Neural cell (in vitro differentiated cells): ENCODE data around the gene SLC25A18. TPM values are rescaled to one million over a fixed set of nuclear protein-coding genes. Genes with fewer than 3 reads are reported as not detected.

Source experiments
- H2AFZ ChIP-seq: fragments of 200-600, 300-800 bp; sonication (generic), shearing (Covaris generic); 2 replicates; pipeline ENCODE4 v1.6.0; 2014; ENCODE audit warnings: low read depth, mild to moderate bottlenecking, antibody characterized with exemption, low read length, moderate library complexity
- H3F3A ChIP-seq: fragments of 200-600 bp; shearing (Covaris generic); 2 replicates; pipeline ENCODE4 v1.6.1; 2016; ENCODE audit warnings: mild to moderate bottlenecking, moderate library complexity, mixed read lengths, antibody characterized with exemption, low read length; ENCODE audit not compliant: insufficient read depth, poor library complexity, severe bottlenecking
- H3K27ac ChIP-seq: fragments of 200-600, 300-800 bp; sonication (generic), shearing (Covaris generic); 2 replicates; pipeline ENCODE4 v1.5.1; 2014; ENCODE audit warnings: mild to moderate bottlenecking, low read length, moderate library complexity
- H3K27me3 ChIP-seq: fragments of 300-800, 200-600 bp; sonication (generic), shearing (Covaris generic); 2 replicates; pipeline ENCODE4 v1.6.0; 2014; ENCODE audit warnings: mild to moderate bottlenecking, low read depth, low read length, moderate library complexity; ENCODE audit not compliant: insufficient read depth
- H3K36me3 ChIP-seq: fragments of 300-800, 200-600 bp; sonication (generic), shearing (Covaris generic); 2 replicates; pipeline ENCODE4 v1.5.1; 2014; ENCODE audit warnings: mild to moderate bottlenecking, antibody characterized with exemption, low read length, moderate library complexity; ENCODE audit not compliant: insufficient read depth
- H3K4me2 ChIP-seq: fragments of 300-800, 200-600 bp; sonication (generic), shearing (Covaris generic); 2 replicates; pipeline ENCODE4 v1.6.0; 2014; ENCODE audit warnings: mild to moderate bottlenecking, low read length
- H3K4me3 ChIP-seq: fragments of 300-800, 200-600 bp; sonication (generic), shearing (Covaris generic); 2 replicates; pipeline ENCODE4 v1.5.1; 2014; ENCODE audit warnings: mild to moderate bottlenecking, low read length, moderate library complexity
- H3K79me2 ChIP-seq: fragments of 200-600 bp; shearing (Covaris generic); replicated peaks from 2 replicates; pipeline ENCODE4 v1.6.0; 2014; ENCODE audit warnings: mild to moderate bottlenecking, low read length, moderate library complexity; ENCODE audit not compliant: insufficient read depth
- H3K9ac ChIP-seq: fragments of 300-800, 200-600 bp; sonication (generic), shearing (Covaris generic); 2 replicates; pipeline ENCODE4 v1.6.1; 2016; ENCODE audit warnings: mild to moderate bottlenecking, low read length, mixed read lengths
- H3K9me2 ChIP-seq: fragments of 200-600 bp; shearing (Covaris generic); 2 replicates; pipeline ENCODE4 v1.6.1; 2016; ENCODE audit warnings: mild to moderate bottlenecking, low read length, mixed read lengths; ENCODE audit not compliant: insufficient read depth
- H3K9me3 ChIP-seq: fragments of 200-600, 300-800 bp; sonication (generic), shearing (Covaris generic); 2 replicates; pipeline ENCODE4 v1.6.1; 2016; ENCODE audit warnings: mild to moderate bottlenecking, mixed run types, low read length, moderate library complexity, mixed read lengths
- H4K20me1 ChIP-seq: fragments of 200-600 bp; shearing (Covaris generic); 2 replicates; pipeline ENCODE4 v1.6.1; 2016; ENCODE audit warnings: mild to moderate bottlenecking, mixed run types; ENCODE audit not compliant: insufficient read depth
- EP300 ChIP-seq: fragments of 450-650 bp; conservative IDR thresholded peaks from 2 replicates; pipeline ENCODE4 v1.6.1; 2014; ENCODE audit warnings: antibody characterized with exemption, mild to moderate bottlenecking, moderate library complexity; ENCODE audit not compliant: poor library complexity, severe bottlenecking
- EZH2 ChIP-seq: fragments of 200-600, 300-800 bp; shearing (Covaris generic), sonication (generic); IDR thresholded peaks from 2 replicates; pipeline ENCODE4 v1.6.1; 2014; ENCODE audit warnings: antibody characterized with exemption, low read length, borderline replicate concordance, mild to moderate bottlenecking; ENCODE audit not compliant: insufficient read depth, poor library complexity, severe bottlenecking
- MXI1 ChIP-seq: fragments of 450-650 bp; conservative IDR thresholded peaks from 2 replicates; pipeline ENCODE4 v1.6.1; 2014; ENCODE audit warnings: antibody characterized with exemption, mild to moderate bottlenecking; ENCODE audit not compliant: poor library complexity, severe bottlenecking
- POLR2AphosphoS5 ChIP-seq: IDR thresholded peaks from 2 replicates; pipeline ENCODE4 v1.6.1; 2012
- RAD21 ChIP-seq: fragments of 450-650 bp; conservative IDR thresholded peaks from 2 replicates; pipeline ENCODE4 v1.6.1; 2014; ENCODE audit warnings: antibody characterized with exemption, mild to moderate bottlenecking, moderate library complexity
- SMC3 ChIP-seq: fragments of 450-650 bp; conservative IDR thresholded peaks from 2 replicates; pipeline ENCODE4 v1.6.1; 2014; ENCODE audit warnings: antibody characterized with exemption, mild to moderate bottlenecking, moderate library complexity; ENCODE audit not compliant: poor library complexity
- TAF1 ChIP-seq: IDR thresholded peaks from 2 replicates; pipeline ENCODE4 v1.6.1; 2012; ENCODE audit warnings: low read depth
- polyA plus RNA-seq: library from polyadenylated mRNA; depleted of rRNA; stranded (reverse); fragments of >200 nt; gene quantifications from 2 replicates; pipeline ENCODE4 v1.2.3, GENCODE V29; 2014
- TF ChIP-seq, protein P1 (sequence below): fragments of 450-650 bp; IDR thresholded peaks from 2 replicates; pipeline ENCODE4 v1.5.1; 2014; ENCODE audit warnings: antibody characterized with exemption, mild to moderate bottlenecking, moderate library complexity; ENCODE audit not compliant: poor library complexity, severe bottlenecking
- TF ChIP-seq, protein P2 (sequence below): IDR thresholded peaks from 2 replicates; pipeline ENCODE4 v1.6.1; 2012; ENCODE audit warnings: borderline replicate concordance

Gene SLC25A18
- polyA plus RNA-seq, 1 donor from 2014 or later: 0.28 TPM

DNA sequence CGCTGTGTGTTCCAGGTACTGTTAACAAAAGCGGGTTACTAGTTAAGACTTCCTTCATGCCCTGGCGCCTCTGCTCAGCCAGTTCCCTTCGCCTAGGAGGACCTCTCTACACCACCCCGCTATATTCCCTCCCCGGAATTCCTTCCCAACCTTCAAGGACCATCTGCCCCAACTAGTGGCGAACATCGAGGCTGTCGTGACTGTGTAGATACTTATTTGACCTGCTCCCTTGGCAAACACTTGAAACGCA lies 74.8 kb downstream of the SLC25A18 start:
- Histone ChIP-seq H3K27me3 (no peaks in the 10 kb centered on the region), H3K36me3 (no peaks in the 10 kb centered on the region), H3F3A (no peaks in the 10 kb centered on the region), H3K9me2 (no peaks in the 10 kb centered on the region), H4K20me1 (no peaks in the 10 kb centered on the region), H2AFZ (peak overlapping the region; percentile 74), H3K9ac (peak overlapping the region; percentile 89), H3K27ac (peak overlapping the region; percentile 95), H3K9me3 (no peaks in the 10 kb centered on the region), H3K79me2 (peaks cover 7% of the 10 kb centered on the region), H3K4me2 (peak overlapping the region; percentile 100), H3K4me3 (peak overlapping the region; percentile 84)
- no peak for TF ChIP-seq SMC3
- no peak for TF ChIP-seq POLR2AphosphoS5
- no peak for TF ChIP-seq TAF1
- TF ChIP-seq RAD21: no peak
- no peak for TF ChIP-seq EP300
- TF ChIP-seq, protein P1, sequence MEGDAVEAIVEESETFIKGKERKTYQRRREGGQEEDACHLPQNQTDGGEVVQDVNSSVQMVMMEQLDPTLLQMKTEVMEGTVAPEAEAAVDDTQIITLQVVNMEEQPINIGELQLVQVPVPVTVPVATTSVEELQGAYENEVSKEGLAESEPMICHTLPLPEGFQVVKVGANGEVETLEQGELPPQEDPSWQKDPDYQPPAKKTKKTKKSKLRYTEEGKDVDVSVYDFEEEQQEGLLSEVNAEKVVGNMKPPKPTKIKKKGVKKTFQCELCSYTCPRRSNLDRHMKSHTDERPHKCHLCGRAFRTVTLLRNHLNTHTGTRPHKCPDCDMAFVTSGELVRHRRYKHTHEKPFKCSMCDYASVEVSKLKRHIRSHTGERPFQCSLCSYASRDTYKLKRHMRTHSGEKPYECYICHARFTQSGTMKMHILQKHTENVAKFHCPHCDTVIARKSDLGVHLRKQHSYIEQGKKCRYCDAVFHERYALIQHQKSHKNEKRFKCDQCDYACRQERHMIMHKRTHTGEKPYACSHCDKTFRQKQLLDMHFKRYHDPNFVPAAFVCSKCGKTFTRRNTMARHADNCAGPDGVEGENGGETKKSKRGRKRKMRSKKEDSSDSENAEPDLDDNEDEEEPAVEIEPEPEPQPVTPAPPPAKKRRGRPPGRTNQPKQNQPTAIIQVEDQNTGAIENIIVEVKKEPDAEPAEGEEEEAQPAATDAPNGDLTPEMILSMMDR: no peak
- no peak for TF ChIP-seq EZH2
- TF ChIP-seq MXI1: no peak

GRCh38 chr22:17638432-17639246 lies 75.3 kb downstream of the SLC25A18 start, which contains the start of gene BCL2L13:
TSS of gene BCL2L13 (plus strand) at chr22:17638757. CDS start at chr22:17655712, 16,955 bp downstream.
- Histone ChIP-seq H3K27ac (peak within 1 kb of the TSS; percentile 95), H2AFZ (peak within 1 kb of the TSS; percentile 74)
- TF ChIP-seq EP300 (peak; percentile 49), SMC3 (peak; percentile 38), TAF1 (peak; percentile 90), POLR2AphosphoS5 (peak; percentile 98), MXI1 (peak; percentile 77), RAD21 (peak; percentile 34), EZH2 (no peak)
- TF ChIP-seq, protein P1: peak; percentile 34
- TF ChIP-seq, protein P2, sequence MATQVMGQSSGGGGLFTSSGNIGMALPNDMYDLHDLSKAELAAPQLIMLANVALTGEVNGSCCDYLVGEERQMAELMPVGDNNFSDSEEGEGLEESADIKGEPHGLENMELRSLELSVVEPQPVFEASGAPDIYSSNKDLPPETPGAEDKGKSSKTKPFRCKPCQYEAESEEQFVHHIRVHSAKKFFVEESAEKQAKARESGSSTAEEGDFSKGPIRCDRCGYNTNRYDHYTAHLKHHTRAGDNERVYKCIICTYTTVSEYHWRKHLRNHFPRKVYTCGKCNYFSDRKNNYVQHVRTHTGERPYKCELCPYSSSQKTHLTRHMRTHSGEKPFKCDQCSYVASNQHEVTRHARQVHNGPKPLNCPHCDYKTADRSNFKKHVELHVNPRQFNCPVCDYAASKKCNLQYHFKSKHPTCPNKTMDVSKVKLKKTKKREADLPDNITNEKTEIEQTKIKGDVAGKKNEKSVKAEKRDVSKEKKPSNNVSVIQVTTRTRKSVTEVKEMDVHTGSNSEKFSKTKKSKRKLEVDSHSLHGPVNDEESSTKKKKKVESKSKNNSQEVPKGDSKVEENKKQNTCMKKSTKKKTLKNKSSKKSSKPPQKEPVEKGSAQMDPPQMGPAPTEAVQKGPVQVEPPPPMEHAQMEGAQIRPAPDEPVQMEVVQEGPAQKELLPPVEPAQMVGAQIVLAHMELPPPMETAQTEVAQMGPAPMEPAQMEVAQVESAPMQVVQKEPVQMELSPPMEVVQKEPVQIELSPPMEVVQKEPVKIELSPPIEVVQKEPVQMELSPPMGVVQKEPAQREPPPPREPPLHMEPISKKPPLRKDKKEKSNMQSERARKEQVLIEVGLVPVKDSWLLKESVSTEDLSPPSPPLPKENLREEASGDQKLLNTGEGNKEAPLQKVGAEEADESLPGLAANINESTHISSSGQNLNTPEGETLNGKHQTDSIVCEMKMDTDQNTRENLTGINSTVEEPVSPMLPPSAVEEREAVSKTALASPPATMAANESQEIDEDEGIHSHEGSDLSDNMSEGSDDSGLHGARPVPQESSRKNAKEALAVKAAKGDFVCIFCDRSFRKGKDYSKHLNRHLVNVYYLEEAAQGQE: peak; percentile 91

More at GRCh38 chr22:17638432-17639246, 75.3 kb downstream of the SLC25A18 start, which contains the start of gene BCL2L13:
- Histone ChIP-seq H4K20me1 (no peaks in the 10 kb centered on the region), H3K9me3 (no peaks in the 10 kb centered on the region), H3K79me2 (peaks cover 7% of the 10 kb centered on the region), H3K9me2 (no peaks in the 10 kb centered on the region), H3K4me3 (peak within 1 kb of the TSS; percentile 84), H3K27me3 (no peaks in the 10 kb centered on the region), H3K4me2 (peak within 1 kb of the TSS; percentile 100), H3K9ac (peak within 1 kb of the TSS; percentile 89), H3F3A (no peaks in the 10 kb centered on the region), H3K36me3 (no peaks in the 10 kb centered on the region)
